ENCODE data around the gene SNX9.

SNX9 gene

GRCh38 chr6:157981132-157981394 is 158.0 kb downstream of the SNX9 start:
- no peak for TF ChIP-seq FOXM1 (IDR thresholded peaks at IDR 0.05; ENCODE audit: borderline replicate concordance, low read depth)
- TF ChIP-seq REST (IDR thresholded peaks at IDR 0.05; ENCODE audit: low read depth), result no peak
- TF ChIP-seq TEAD4 (IDR thresholded peaks at IDR 0.05), result no peak
- no peak for TF ChIP-seq EP300 (IDR thresholded peaks at IDR 0.05; ENCODE audit: borderline replicate concordance)
- no peak for TF ChIP-seq CEBPB (IDR thresholded peaks at IDR 0.05)
- TF ChIP-seq MAX (IDR thresholded peaks at IDR 0.05), result no peak
- TF ChIP-seq RAD21 (IDR thresholded peaks at IDR 0.05; ENCODE audit: low read depth), result no peak
- no peak for TF ChIP-seq CREB1 (IDR thresholded peaks at IDR 0.05; ENCODE audit: low read depth)
- TF ChIP-seq NFIC (IDR thresholded peaks at IDR 0.05), result no peak

GRCh38 chr6:157981395-157982101 is 158.5 kb downstream of the SNX9 start, which contains the start of gene SYNJ2:
SYNJ2 (plus strand) TSS chr6:157981863; CDS start chr6:157981962, 99 bp downstream.
- peak; percentile 51; the same call in 1 of the 2 replicates for TF ChIP-seq TCF12 (IDR thresholded peaks at IDR 0.05; ENCODE audit: low read depth)
- 0 out of 2 replicates have a peak, but pooled peaks have one; percentile 36 for TF ChIP-seq NFIC (IDR thresholded peaks at IDR 0.05)
- no peak for TF ChIP-seq REST (IDR thresholded peaks at IDR 0.05; ENCODE audit: low read depth)
- TF ChIP-seq TEAD4 (IDR thresholded peaks at IDR 0.05), result peak; percentile 95
- TF ChIP-seq EP300 (IDR thresholded peaks at IDR 0.05; ENCODE audit: borderline replicate concordance), result peak; percentile 43; the same call in 1 of the 2 replicates
- no peak for TF ChIP-seq CEBPB (IDR thresholded peaks at IDR 0.05)
- peak; percentile 36; the same call in 1 of the 2 replicates for TF ChIP-seq RAD21 (IDR thresholded peaks at IDR 0.05; ENCODE audit: low read depth)
- TF ChIP-seq CREB1 (IDR thresholded peaks at IDR 0.05; ENCODE audit: low read depth), result no peak
- TF ChIP-seq MAX (IDR thresholded peaks at IDR 0.05), result peak; percentile 74
- TF ChIP-seq USF1 (IDR thresholded peaks at IDR 0.05), result no peak
- no peak for TF ChIP-seq FOXM1 (IDR thresholded peaks at IDR 0.05; ENCODE audit: borderline replicate concordance, low read depth)
- 0 out of 2 replicates have a peak, but pooled peaks have one; percentile 8 for TF ChIP-seq YY1 (IDR thresholded peaks at IDR 0.05; ENCODE audit: low read depth)
- TF ChIP-seq EGR1 (IDR thresholded peaks at IDR 0.05), result peak; percentile 82
- peak; percentile 44; the same call in 1 of the 2 replicates for TF ChIP-seq ZBTB7A (IDR thresholded peaks at IDR 0.05; ENCODE audit: low read depth)
- TF ChIP-seq TAF1 (IDR thresholded peaks at IDR 0.05; ENCODE audit: low read depth), result no peak; the same call in 1 of the 2 replicates

GRCh38 chr6:157982102-157982562 is 159.1 kb downstream of the SNX9 start:
- TF ChIP-seq RAD21 (IDR thresholded peaks at IDR 0.05; ENCODE audit: low read depth) (no peak), NFIC (IDR thresholded peaks at IDR 0.05) (no peak), ZBTB7A (IDR thresholded peaks at IDR 0.05; ENCODE audit: low read depth) (peak; percentile 52)

GRCh38 chr6:157982563-157983405 is 159.7 kb downstream of the SNX9 start:
- TF ChIP-seq TEAD4 (IDR thresholded peaks at IDR 0.05) (no peak), EP300 (IDR thresholded peaks at IDR 0.05; ENCODE audit: borderline replicate concordance) (no peak)

- no peak for TF ChIP-seq TAF1 (IDR thresholded peaks at IDR 0.05; ENCODE audit: low read depth)
Observed at GRCh38 chr6:157983406-157984119, 160.5 kb downstream of the SNX9 start.

- TF ChIP-seq RAD21 (IDR thresholded peaks at IDR 0.05; ENCODE audit: low read depth) (no peak), FOXM1 (IDR thresholded peaks at IDR 0.05; ENCODE audit: borderline replicate concordance, low read depth) (no peak), ZBTB7A (IDR thresholded peaks at IDR 0.05; ENCODE audit: low read depth) (no peak), CEBPB (IDR thresholded peaks at IDR 0.05) (no peak), MAX (IDR thresholded peaks at IDR 0.05) (no peak), TAF1 (IDR thresholded peaks at IDR 0.05; ENCODE audit: low read depth) (no peak), YY1 (IDR thresholded peaks at IDR 0.05; ENCODE audit: low read depth) (no peak), NFIC (IDR thresholded peaks at IDR 0.05) (no peak), TCF12 (IDR thresholded peaks at IDR 0.05; ENCODE audit: low read depth) (no peak), USF1 (IDR thresholded peaks at IDR 0.05) (no peak), REST (IDR thresholded peaks at IDR 0.05; ENCODE audit: low read depth) (no peak), TEAD4 (IDR thresholded peaks at IDR 0.05) (no peak), CREB1 (IDR thresholded peaks at IDR 0.05; ENCODE audit: low read depth) (no peak), EGR1 (IDR thresholded peaks at IDR 0.05) (no peak), EP300 (IDR thresholded peaks at IDR 0.05; ENCODE audit: borderline replicate concordance) (no peak)
Observed at GRCh38 chr6:157984128-157984527, 161.1 kb downstream of the SNX9 start.

Measured in Ishikawa (cell line).